NT2/D1 (cell line): ENCODE data around the gene DHX38.

ENCODE experiments used
- SUZ12 ChIP-seq: IDR thresholded peaks from 2 replicates; pipeline ENCODE4 v1.6.1; 2011; ENCODE audit not compliant: insufficient read length, insufficient read depth; ENCODE audit errors: extremely low read depth
- YY1 ChIP-seq: IDR thresholded peaks from 2 replicates; pipeline ENCODE4 v1.6.1; 2011; ENCODE audit not compliant: insufficient read length, insufficient read depth
- ZNF274 ChIP-seq: IDR thresholded peaks from 2 replicates; pipeline ENCODE4 v1.6.1; 2011; ENCODE audit warnings: mild to moderate bottlenecking, low read depth, low read length

DNA sequence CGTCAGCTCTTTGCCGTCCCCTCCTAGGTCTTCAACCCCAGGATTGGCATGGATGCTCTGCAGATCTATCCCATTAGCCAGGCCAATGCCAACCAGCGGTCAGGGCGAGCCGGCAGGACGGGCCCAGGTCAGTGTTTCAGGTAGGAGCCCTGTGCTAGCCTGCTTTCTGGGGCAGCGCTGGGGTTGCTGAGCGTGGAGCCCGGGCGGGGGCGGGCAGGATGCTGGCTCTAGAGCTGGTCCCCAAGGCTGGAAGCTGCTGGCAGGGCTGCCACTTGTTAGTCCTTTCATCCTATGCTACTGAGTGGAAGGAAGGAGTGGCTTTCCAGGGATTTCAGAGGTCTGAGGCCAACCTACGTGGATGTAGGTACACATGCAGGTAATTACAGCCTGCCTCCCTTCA lies 12.3 kb downstream of the DHX38 start:
- TF ChIP-seq YY1 (no peak), ZNF274 (no peak), SUZ12 (no peak)
